GM12874 (cell line): Measurements from ENCODE around the gene CELSR2.
A peak's percentile ranks its signal among the peaks of the same experiment; 100 is the strongest.

ENCODE experiments used
- TF ChIP-seq, protein P1 (sequence below): IDR thresholded peaks from 2 replicates; pipeline ENCODE4 v1.5.1; 2011; ENCODE audit warnings: low read depth, mild to moderate bottlenecking, control low read depth, low read length, moderate library complexity; ENCODE audit not compliant: insufficient read depth

The CELSR2 gene

DNA sequence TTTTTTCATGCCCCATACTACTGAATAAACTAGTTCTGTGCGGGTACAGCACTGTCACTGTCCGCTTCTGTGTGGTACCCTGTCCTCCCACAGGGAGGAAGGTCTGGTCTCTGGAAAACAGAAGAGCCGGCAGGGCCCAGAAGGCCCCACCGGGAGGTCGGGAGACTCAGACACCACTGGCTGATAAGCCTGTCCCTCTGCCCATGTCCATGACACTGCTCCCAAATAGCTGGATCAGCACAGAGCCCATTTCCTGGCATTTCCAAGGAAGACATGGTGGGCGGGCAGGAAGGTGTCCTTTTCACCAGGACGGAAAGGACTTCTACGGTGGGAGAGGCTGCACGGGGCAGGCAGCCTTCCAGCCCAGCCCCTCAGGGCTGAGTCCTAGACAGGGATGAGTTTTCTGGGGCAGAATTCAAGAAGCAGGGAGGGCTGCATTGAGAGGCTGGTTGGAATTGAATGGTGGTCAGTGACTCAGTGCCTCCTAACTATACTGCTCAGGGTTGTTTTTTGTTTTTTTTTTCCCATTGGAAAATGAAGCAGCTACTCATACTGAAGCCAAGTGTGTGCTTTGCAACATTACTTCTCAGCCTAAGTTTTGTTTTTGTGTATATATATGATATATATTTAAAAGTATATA is 26.5 kb downstream of the CELSR2 start:
- TF ChIP-seq, protein P1, sequence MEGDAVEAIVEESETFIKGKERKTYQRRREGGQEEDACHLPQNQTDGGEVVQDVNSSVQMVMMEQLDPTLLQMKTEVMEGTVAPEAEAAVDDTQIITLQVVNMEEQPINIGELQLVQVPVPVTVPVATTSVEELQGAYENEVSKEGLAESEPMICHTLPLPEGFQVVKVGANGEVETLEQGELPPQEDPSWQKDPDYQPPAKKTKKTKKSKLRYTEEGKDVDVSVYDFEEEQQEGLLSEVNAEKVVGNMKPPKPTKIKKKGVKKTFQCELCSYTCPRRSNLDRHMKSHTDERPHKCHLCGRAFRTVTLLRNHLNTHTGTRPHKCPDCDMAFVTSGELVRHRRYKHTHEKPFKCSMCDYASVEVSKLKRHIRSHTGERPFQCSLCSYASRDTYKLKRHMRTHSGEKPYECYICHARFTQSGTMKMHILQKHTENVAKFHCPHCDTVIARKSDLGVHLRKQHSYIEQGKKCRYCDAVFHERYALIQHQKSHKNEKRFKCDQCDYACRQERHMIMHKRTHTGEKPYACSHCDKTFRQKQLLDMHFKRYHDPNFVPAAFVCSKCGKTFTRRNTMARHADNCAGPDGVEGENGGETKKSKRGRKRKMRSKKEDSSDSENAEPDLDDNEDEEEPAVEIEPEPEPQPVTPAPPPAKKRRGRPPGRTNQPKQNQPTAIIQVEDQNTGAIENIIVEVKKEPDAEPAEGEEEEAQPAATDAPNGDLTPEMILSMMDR: no peak

DNA sequence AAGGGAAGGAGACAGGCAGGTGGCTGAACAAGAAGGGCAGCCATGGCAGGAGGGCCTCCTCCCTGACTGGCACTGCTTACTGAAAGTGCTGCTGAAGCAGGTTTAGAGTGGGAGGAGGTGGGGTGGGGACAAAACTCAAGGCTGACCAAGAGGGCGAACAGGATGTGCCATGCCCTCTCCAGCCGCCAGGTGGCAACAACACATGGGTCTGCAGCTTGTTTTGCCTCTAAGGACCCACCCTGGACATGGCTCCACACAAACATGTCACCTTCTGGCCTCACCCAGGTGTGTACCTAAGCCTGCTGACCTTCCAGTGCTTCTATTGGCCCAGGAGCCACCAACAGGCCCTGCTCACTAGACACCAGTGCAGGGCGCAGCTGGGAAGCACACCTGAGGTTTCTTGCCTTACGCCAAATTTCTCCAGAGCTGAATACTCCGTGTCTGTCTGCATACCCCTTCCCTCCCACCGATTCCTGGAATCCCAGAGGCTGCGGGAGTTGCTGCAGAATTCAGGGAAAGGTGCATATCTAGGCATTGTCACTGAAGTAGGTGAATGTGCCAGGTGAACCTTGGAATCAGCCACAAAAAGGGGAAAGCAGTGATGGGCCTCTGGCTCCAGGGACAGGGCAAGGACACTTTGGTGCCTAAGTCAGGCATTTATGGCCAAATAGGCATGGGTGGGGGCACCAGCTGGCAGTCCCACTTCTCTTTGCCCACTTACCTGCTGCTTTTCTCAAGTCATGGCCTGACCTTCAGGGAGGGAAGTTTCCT is 28.3 kb downstream of the CELSR2 start:
- TF ChIP-seq, protein P1: peak; percentile 97

DNA sequence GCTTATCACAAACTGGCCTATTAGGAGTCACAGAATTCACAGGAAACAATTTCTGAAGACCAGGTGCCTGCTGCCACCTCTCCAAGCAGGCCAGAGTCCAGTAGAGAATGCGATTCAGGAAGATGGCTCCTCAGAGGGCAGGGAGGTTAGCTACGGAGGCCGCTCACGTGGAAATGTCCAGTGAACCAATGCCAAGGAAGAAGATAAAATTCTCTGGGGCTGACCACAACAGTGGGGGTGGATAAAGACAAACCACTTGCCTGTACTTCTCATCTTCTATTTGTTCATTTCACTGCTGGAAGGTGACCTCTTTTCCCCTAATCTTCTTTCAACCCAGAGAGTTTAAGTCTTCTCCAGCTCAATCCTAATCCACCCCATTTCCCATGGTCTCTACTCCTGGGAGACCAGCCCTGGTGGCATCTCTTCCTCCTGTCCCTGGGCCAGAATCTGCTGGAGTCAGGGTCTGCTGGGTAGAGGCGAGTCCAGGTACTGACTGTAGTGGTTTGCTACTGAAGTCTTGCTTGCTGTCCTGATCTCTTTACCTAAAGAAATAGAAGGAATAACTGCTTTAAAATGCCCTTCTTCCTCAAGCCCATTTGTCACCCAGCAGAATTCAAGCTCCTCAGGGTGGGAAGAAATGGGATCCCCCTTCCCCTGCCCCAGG is 30.4 kb downstream of the CELSR2 start:
- TF ChIP-seq, protein P1: no peak

DNA sequence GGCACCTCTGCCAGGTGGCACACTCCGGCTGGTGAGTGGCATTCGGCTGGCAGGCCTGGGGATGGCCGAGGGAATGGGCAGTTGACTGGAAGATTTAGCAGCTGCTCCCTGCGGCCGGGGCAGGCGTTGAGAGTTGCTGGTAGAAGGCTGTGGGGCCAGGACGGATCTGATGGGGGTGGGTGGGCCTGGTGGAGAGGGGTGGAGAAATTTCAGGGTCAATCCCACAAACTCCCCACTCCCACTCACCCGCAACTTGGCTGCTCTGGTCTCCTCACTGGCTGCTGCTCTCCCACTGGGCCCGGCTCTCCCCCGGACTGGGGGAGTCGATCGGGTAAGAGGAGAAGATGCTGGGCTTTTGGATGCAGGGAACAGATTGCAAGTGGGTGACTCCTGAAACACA is 31.5 kb downstream of the CELSR2 start:
- TF ChIP-seq, protein P1: no peak

DNA sequence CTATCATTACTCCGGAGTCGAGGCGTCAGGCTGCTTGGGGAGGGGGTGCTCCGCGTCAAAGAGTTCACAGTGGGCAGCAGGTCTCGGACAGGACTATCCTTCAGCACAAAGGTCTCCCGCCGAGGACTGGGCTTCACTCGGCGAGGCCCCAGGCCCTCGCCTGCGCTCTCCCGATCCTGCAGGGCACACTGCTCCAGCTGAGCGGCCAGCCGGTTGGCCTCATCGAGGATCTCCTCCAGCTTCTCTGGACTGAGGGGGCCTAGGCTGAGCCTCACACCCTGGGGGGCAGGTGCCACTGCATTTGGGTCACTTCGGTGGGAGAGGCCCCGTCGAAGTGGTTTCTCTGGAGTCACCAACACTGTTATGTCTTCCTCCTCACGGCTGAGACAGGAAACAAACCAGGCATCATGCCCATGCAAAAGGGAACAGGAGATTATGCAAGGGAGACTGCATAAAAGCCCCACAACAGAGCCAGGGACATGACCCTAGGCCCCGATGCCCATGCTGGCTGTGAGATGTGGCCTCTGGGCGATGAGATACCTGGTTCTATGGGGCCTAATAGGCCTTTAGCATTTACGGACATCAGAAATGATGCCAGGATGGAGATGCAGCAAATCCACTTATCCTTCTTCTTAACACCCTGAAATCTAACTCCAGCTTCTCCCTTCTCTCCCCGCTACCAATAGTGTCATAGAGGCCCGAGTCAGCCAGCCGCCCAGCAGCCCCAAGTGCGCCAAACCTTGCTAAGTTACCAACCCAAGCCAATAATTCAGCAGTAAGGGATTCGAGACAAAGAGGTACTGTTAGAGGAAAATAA is 32.5 kb downstream of the CELSR2 start:
- TF ChIP-seq, protein P1: no peak

DNA sequence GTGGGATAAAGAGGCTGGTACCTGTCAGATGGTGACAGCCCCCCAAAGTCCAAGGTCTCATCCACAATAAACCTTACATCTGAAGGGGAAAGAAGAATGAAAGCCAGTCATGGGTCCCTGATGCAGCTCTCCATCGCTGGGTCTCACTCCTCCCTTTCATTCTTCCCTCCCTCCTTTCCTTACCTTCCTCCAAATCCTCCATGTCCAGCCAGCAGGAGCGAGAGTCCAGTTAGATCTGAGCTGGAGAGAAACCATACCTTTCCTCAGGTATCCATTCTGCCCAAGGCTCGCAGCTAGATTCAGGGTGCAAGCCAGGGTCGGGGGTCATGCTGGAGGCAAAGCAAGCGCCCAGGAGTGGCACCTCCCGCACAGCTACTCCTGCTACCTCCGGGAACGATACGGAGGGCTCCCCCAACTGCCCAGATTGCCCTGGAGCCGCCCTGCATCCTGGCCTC is 33.2 kb downstream of the CELSR2 start:
- TF ChIP-seq, protein P1: no peak
